ENCODE results near the gene GRIK1.

The GRIK1 gene

DNA sequence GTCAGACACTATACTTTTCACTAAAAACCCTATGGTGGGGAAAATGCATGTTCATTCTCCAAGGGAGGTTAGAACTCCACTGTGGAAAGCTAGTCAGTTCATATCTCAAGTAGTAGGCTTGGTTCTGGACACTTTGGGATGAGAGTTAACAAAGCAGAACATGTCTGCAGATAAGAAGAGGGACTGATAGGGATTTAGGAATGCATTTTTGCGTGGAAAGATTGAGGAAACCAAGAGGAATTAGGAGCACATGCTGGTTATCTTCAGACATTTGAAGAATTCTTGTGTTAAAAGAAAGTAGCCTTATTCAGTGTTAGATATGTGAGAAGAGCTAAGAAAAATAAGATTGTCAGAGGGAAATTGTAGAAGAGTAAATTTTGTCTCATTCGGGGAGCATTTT lies 1.2 kb upstream of the GRIK1 start:
- H2BK120ac ChIP-seq (ENCODE audit: insufficient read depth, low read length, poor library complexity): no peak overlapping the region
- no CpG with 5 or more reads among the region's 2 CpGs for WGBS (ENCODE audit: extremely low coverage, insufficient coverage, insufficient read length)

DNA sequence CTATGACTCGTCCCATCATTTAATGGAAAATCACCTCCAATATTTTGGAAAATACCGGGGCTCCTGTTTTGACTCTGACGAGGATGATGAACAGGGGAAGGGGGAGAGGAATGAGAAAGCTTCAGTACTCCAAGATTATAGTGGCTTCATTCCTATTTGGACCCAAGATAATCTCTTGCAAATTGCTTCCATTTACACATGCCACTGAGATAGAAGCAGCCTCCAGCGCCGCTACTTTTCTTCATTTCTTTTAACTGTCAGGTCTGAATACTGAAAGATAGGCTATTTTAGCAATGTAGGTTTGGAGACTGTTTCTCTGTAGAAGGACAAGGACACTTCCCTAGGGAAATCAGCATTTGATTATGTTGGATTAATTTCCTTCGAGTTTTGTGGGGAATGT lies 565 bp upstream of the GRIK1 start:
- WGBS (ENCODE audit: extremely low coverage, insufficient coverage, insufficient read length): no CpG with 5 or more reads among the region's 6 CpGs

More for the DNA sequence above, 1.2 kb upstream of the GRIK1 start:
- peaks cover 5% of the 10 kb centered on the region for H3K9me3 ChIP-seq (ENCODE audit: insufficient read depth, low read depth, low read length)
- H3K14ac ChIP-seq (ENCODE audit: low read length): no peak overlapping the region
- no peak overlapping the region for H2AK5ac ChIP-seq (ENCODE audit: low read length)
- H4K8ac ChIP-seq (ENCODE audit: low read depth, low read length): no peak overlapping the region
- H3K4me3 ChIP-seq (ENCODE audit: low read depth, low read length): no peak overlapping the region
- H3K36me3 ChIP-seq (ENCODE audit: control insufficient read depth in 1 of 2, insufficient read depth in 2 of 2, low read length in 2 of 2): no peaks in the 10 kb centered on the region
- H2BK12ac ChIP-seq (ENCODE audit: low read length): no peak overlapping the region
- no peak overlapping the region for H2AFZ ChIP-seq (ENCODE audit: insufficient read depth, low read length, poor library complexity)
- no peak overlapping the region for H3K23ac ChIP-seq (ENCODE audit: low read length)
- no peak overlapping the region for H4K12ac ChIP-seq (ENCODE audit: low read depth, low read length)
- peaks cover 3 to 11% of the 10 kb centered on the region in 2 experiments for H3K4me1 ChIP-seq (ENCODE audit: control insufficient read depth in 1 of 2, insufficient read depth in 2 of 2, low read length in 2 of 2)
- no peak overlapping the region for H3K9ac ChIP-seq (ENCODE audit: low read length)
- H3K18ac ChIP-seq (ENCODE audit: low read length): no peak overlapping the region
- peak in 1 of 2 donors; percentile 57 for DNase-seq
- no peaks in the 10 kb centered on the region for H3K79me1 ChIP-seq (ENCODE audit: low read length)
- H3K79me2 ChIP-seq (ENCODE audit: control insufficient read depth, insufficient read depth, low read length, poor library complexity): no peaks in the 10 kb centered on the region
- H4K91ac ChIP-seq (ENCODE audit: low read depth, low read length): no peak overlapping the region
- H3K4ac ChIP-seq (ENCODE audit: low read depth, low read length): no peak overlapping the region
- H3K27me3 ChIP-seq (ENCODE audit: insufficient read depth, low read length): peaks cover 26% of the 10 kb centered on the region
- H3K4me2 ChIP-seq (ENCODE audit: low read length): no peak overlapping the region
- no peak overlapping the region for H3K27ac ChIP-seq (ENCODE audit: low read depth, low read length)
- H2BK5ac ChIP-seq (ENCODE audit: low read depth, low read length, poor library complexity): no peak overlapping the region

DNA sequence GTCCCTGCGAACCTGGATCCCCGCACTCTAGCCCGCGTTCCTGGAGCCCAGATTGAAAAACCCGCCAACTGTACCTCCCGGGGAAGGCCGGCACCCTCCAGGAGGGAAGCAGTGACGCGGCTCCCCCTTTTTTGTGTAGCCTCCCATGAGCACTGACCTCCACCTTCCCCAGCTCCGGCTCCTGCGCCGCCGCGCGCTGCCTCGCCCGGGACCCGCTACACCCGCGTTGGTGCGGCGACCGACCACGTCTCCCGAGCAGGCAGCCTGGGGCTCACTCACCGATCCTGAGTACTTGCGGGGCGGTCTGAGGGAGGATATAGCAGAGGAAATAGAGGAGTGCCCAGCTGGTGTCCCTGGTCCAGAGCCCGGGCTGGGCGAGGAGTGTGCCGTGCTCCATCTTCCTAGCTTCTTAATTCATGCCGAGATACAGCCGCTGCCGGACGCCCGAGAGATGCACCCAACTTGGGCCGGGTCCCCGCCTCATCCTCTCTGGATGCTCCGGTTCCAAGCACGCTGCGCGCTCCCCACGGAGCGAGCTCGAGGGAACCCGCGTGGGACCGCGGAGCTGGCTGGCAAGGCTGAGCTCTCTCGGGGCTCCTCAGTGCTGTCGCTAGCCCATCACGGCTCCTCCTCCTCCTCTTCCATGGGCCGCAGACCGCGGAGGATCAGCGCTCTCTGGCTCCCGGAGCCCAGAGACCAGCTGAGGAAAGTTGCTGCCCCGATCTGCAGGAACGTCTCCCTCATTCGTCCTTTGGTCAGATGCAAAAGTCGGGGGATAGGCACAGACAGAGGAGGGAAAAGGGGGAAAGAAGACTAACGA lies 482 bp downstream of the GRIK1 start:
- Histone ChIP-seq H4K8ac (ENCODE audit: low read depth, low read length) (no peak overlapping the region), H3K27ac (ENCODE audit: low read depth, low read length) (no peak overlapping the region), H4K91ac (ENCODE audit: low read depth, low read length) (no peak overlapping the region), H3K36me3 (ENCODE audit: control insufficient read depth in 1 of 2, insufficient read depth in 2 of 2, low read length in 2 of 2) (no peaks in the 10 kb centered on the region), H3K14ac (ENCODE audit: low read length) (no peak overlapping the region), H3K79me2 (ENCODE audit: control insufficient read depth, insufficient read depth, low read length, poor library complexity) (no peaks in the 10 kb centered on the region), H3K4me2 (ENCODE audit: low read length) (peak overlapping the region; percentile 80), H3K9me3 (ENCODE audit: insufficient read depth, low read depth, low read length) (peaks cover 5% of the 10 kb centered on the region), H3K18ac (ENCODE audit: low read length) (no peak overlapping the region), H2BK120ac (ENCODE audit: insufficient read depth, low read length, poor library complexity) (no peak overlapping the region), H3K79me1 (ENCODE audit: low read length) (no peaks in the 10 kb centered on the region), H3K4me1 (ENCODE audit: control insufficient read depth in 1 of 2, insufficient read depth in 2 of 2, low read length in 2 of 2) (peaks cover 3 to 11% of the 10 kb centered on the region in 2 experiments), H3K27me3 (ENCODE audit: insufficient read depth, low read length) (peaks cover 26% of the 10 kb centered on the region), H3K4ac (ENCODE audit: low read depth, low read length) (no peak overlapping the region), H2AFZ (ENCODE audit: insufficient read depth, low read length, poor library complexity) (no peak overlapping the region), H3K4me3 (ENCODE audit: low read depth, low read length) (no peak overlapping the region), H4K12ac (ENCODE audit: low read depth, low read length) (no peak overlapping the region), H2BK5ac (ENCODE audit: low read depth, low read length, poor library complexity) (no peak overlapping the region), H3K23ac (ENCODE audit: low read length) (no peak overlapping the region), H2BK12ac (ENCODE audit: low read length) (no peak overlapping the region), H2AK5ac (ENCODE audit: low read length) (no peak overlapping the region), H3K9ac (ENCODE audit: low read length) (peak overlapping the region; percentile 38)
- no peak for DNase-seq
- WGBS (ENCODE audit: extremely low coverage, insufficient coverage, insufficient read length): no CpG with 5 or more reads among the region's 62 CpGs

More for the DNA sequence above, 565 bp upstream of the GRIK1 start:
- Histone ChIP-seq H3K23ac (ENCODE audit: low read length) (no peak overlapping the region), H4K8ac (ENCODE audit: low read depth, low read length) (no peak overlapping the region), H3K79me2 (ENCODE audit: control insufficient read depth, insufficient read depth, low read length, poor library complexity) (no peaks in the 10 kb centered on the region), H4K91ac (ENCODE audit: low read depth, low read length) (no peak overlapping the region), H3K4me1 (ENCODE audit: control insufficient read depth in 1 of 2, insufficient read depth in 2 of 2, low read length in 2 of 2) (peaks cover 3 to 11% of the 10 kb centered on the region in 2 experiments), H3K9me3 (ENCODE audit: insufficient read depth, low read depth, low read length) (peaks cover 5% of the 10 kb centered on the region), H4K12ac (ENCODE audit: low read depth, low read length) (no peak overlapping the region), H2BK120ac (ENCODE audit: insufficient read depth, low read length, poor library complexity) (no peak overlapping the region), H2BK12ac (ENCODE audit: low read length) (no peak overlapping the region), H2AFZ (ENCODE audit: insufficient read depth, low read length, poor library complexity) (no peak overlapping the region), H3K36me3 (ENCODE audit: control insufficient read depth in 1 of 2, insufficient read depth in 2 of 2, low read length in 2 of 2) (no peaks in the 10 kb centered on the region), H3K14ac (ENCODE audit: low read length) (no peak overlapping the region), H3K4me3 (ENCODE audit: low read depth, low read length) (no peak overlapping the region), H3K4me2 (ENCODE audit: low read length) (no peak overlapping the region), H3K18ac (ENCODE audit: low read length) (no peak overlapping the region), H3K79me1 (ENCODE audit: low read length) (no peaks in the 10 kb centered on the region), H3K4ac (ENCODE audit: low read depth, low read length) (no peak overlapping the region), H2AK5ac (ENCODE audit: low read length) (no peak overlapping the region), H3K9ac (ENCODE audit: low read length) (no peak overlapping the region), H2BK5ac (ENCODE audit: low read depth, low read length, poor library complexity) (no peak overlapping the region), H3K27ac (ENCODE audit: low read depth, low read length) (no peak overlapping the region), H3K27me3 (ENCODE audit: insufficient read depth, low read length) (peaks cover 26% of the 10 kb centered on the region)
- DNase-seq: peak in 1 of 2 donors; percentile 8

DNA sequence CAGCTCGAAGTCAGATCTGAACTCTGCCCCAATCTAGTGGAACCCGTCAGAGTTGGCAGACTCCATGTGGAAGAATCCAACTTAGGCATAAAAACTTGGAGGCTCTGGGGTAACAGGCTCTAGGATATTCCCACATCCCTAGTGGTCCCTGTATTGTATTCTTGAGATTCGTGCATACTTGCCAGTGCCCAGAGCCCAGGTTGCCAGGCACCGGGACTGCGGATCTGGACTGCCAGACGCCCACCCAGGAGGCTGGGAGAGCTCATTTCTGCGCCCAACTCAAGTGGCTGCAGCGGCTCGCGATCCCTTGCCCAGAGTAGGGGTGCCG lies 1.1 kb downstream of the GRIK1 start:
- no peak overlapping the region for H2BK120ac ChIP-seq (ENCODE audit: insufficient read depth, low read length, poor library complexity)
- no peak overlapping the region for H3K18ac ChIP-seq (ENCODE audit: low read length)
- no peak for DNase-seq
- no peak overlapping the region for H4K12ac ChIP-seq (ENCODE audit: low read depth, low read length)
- H3K79me2 ChIP-seq (ENCODE audit: control insufficient read depth, insufficient read depth, low read length, poor library complexity): no peaks in the 10 kb centered on the region
- H4K8ac ChIP-seq (ENCODE audit: low read depth, low read length): no peak overlapping the region
- peaks cover 3 to 11% of the 10 kb centered on the region in 2 experiments for H3K4me1 ChIP-seq (ENCODE audit: control insufficient read depth in 1 of 2, insufficient read depth in 2 of 2, low read length in 2 of 2)
- no peak overlapping the region for H4K91ac ChIP-seq (ENCODE audit: low read depth, low read length)
- H3K23ac ChIP-seq (ENCODE audit: low read length): no peak overlapping the region
- H3K4ac ChIP-seq (ENCODE audit: low read depth, low read length): no peak overlapping the region
- H3K4me2 ChIP-seq (ENCODE audit: low read length): peak overlapping the region; percentile 80
- H2BK5ac ChIP-seq (ENCODE audit: low read depth, low read length, poor library complexity): no peak overlapping the region
- H3K27me3 ChIP-seq (ENCODE audit: insufficient read depth, low read length): peaks cover 26% of the 10 kb centered on the region
- peaks cover 5% of the 10 kb centered on the region for H3K9me3 ChIP-seq (ENCODE audit: insufficient read depth, low read depth, low read length)
- H3K79me1 ChIP-seq (ENCODE audit: low read length): no peaks in the 10 kb centered on the region
- H2BK12ac ChIP-seq (ENCODE audit: low read length): no peak overlapping the region
- H3K14ac ChIP-seq (ENCODE audit: low read length): no peak overlapping the region
- no peak overlapping the region for H2AK5ac ChIP-seq (ENCODE audit: low read length)
- no peak overlapping the region for H3K4me3 ChIP-seq (ENCODE audit: low read depth, low read length)
- no CpG with 5 or more reads among the region's 11 CpGs for WGBS (ENCODE audit: extremely low coverage, insufficient coverage, insufficient read length)
- no peak overlapping the region for H3K27ac ChIP-seq (ENCODE audit: low read depth, low read length)
- H2AFZ ChIP-seq (ENCODE audit: insufficient read depth, low read length, poor library complexity): no peak overlapping the region
- no peak overlapping the region for H3K9ac ChIP-seq (ENCODE audit: low read length)
- no peaks in the 10 kb centered on the region for H3K36me3 ChIP-seq (ENCODE audit: control insufficient read depth in 1 of 2, insufficient read depth in 2 of 2, low read length in 2 of 2)

All from trophoblast cell (in vitro differentiated cells and primary cell).